ENCODE measurements around the gene CTCFL.

CTCFL gene

GRCh38 chr20:57561356-57562279 lies 36.7 kb upstream of the CTCFL start:
- Histone ChIP-seq H3K9me3 (replicated peaks in 1 of 11) (peaks cover 0 to 9% (median 4%) of the 10 kb centered on the region in 11 experiments; a peak in 2 of 22 replicates), H3K4me1 (peaks cover 0 to 33% (median 21%) of the 10 kb centered on the region in 10 experiments; a peak in 13 of 20 replicates), H3K9ac (no peak overlapping the region), H3K4me2 (peak overlapping the region in 6 of 11 experiments; percentile 3 to 25 (median 23); a peak in 4 of 22 replicates), H3K36me3 (no peaks in the 10 kb centered on the region), H3K27ac (no peak overlapping the region), H3K4me3 (no peak overlapping the region), H4K20me1 (no peaks in the 10 kb centered on the region), H3K27me3 (no peaks in the 10 kb centered on the region)
- TF ChIP-seq Cebpa-rat (IDR thresholded peaks at IDR 0.05): no peak

- H3K9ac ChIP-seq: no peak within 1 kb of the TSS
- no peaks in the 10 kb centered on the region for H3K27me3 ChIP-seq
- H3K36me3 ChIP-seq: no peaks in the 10 kb centered on the region
- H3K4me2 ChIP-seq: peak within 1 kb of the TSS in 8 of 11 experiments; percentile 36 to 80 (median 58); a peak in 16 of 22 replicates
- H3K4me1 ChIP-seq: peaks cover 0 to 33% (median 21%) of the 10 kb centered on the region in 10 experiments; a peak in 13 of 20 replicates
- H3K4me3 ChIP-seq: no peak within 1 kb of the TSS
- H4K20me1 ChIP-seq: no peaks in the 10 kb centered on the region
- no peak within 1 kb of the TSS for H3K27ac ChIP-seq
- H3K9me3 ChIP-seq (replicated peaks in 1 of 11): peaks cover 0 to 9% (median 4%) of the 10 kb centered on the region in 11 experiments; a peak in 2 of 22 replicates
- no peak for TF ChIP-seq Cebpa-rat (IDR thresholded peaks at IDR 0.05)
Measured at GRCh38 chr20:57560554-57561355, 35.8 kb upstream of the CTCFL start, which contains the start of gene PCK1. Gene PCK1 (plus strand): TSS chr20:57561110. CDS start chr20:57561412, 302 bp downstream.

GRCh38 chr20:57559658-57560553 lies 35.0 kb upstream of the CTCFL start:
- H3K4me3 ChIP-seq: no peak overlapping the region
- H4K20me1 ChIP-seq: no peaks in the 10 kb centered on the region
- TF ChIP-seq Cebpa-rat (IDR thresholded peaks at IDR 0.05): no peak
- H3K9me3 ChIP-seq (replicated peaks in 1 of 11): peaks cover 0 to 9% (median 4%) of the 10 kb centered on the region in 11 experiments; a peak in 2 of 22 replicates
- H3K27ac ChIP-seq: no peak overlapping the region
- H3K27me3 ChIP-seq: no peaks in the 10 kb centered on the region
- H3K9ac ChIP-seq: no peak overlapping the region
- H3K4me2 ChIP-seq: peak overlapping the region in 8 of 11 experiments; percentile 36 to 80 (median 58); a peak in 16 of 22 replicates
- H3K4me1 ChIP-seq: peaks cover 0 to 33% (median 21%) of the 10 kb centered on the region in 10 experiments; a peak in 13 of 20 replicates
- no peaks in the 10 kb centered on the region for H3K36me3 ChIP-seq

- Histone ChIP-seq H3K4me3 (no peak overlapping the region), H3K9me3 (replicated peaks in 1 of 11) (peaks cover 0 to 9% (median 4%) of the 10 kb centered on the region in 11 experiments; a peak in 2 of 22 replicates), H3K27ac (no peak overlapping the region), H3K4me2 (peak overlapping the region in 8 of 11 experiments; percentile 36 to 80 (median 58); a peak in 15 of 22 replicates), H3K36me3 (no peaks in the 10 kb centered on the region), H4K20me1 (no peaks in the 10 kb centered on the region), H3K27me3 (no peaks in the 10 kb centered on the region), H3K9ac (no peak overlapping the region), H3K4me1 (peaks cover 0 to 33% (median 21%) of the 10 kb centered on the region in 10 experiments; a peak in 13 of 20 replicates)
- no peak for TF ChIP-seq Cebpa-rat (IDR thresholded peaks at IDR 0.05)
Measured at GRCh38 chr20:57559289-57559634, 34.3 kb upstream of the CTCFL start.

DNA sequence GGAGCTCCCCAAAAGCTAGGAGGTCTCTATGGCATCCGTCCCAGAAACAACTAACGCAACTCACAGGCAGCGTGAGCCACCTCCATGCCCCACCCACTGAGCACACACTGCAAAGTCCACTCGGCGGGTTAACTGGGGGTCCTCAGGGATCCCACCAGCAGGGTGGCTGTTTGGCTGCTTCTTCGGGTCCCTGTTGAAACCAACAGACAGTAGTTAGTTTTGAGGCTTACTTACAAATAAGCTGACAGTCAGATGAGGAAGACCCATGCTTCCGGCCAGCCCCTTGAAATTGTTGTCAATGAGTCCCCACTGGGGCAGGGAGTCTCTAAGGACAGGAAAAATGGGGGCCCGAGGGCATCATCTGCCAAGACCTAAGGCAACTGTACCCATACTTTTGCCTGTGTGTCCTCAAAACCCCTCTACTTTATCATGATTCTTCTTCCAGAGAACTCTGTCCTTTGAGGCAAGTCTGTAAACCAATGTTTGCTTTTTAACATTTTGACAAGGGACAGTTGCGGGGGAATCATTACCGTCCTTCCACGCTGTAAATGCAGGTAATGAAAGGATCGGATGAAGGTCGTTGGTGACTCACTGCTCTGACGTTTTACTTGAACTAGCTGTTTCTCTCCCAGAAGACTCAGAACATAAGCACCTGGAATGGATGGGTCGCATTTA lies 33.8 kb upstream of the CTCFL start:
- H3K4me1 ChIP-seq: peaks cover 0 to 33% (median 21%) of the 10 kb centered on the region in 10 experiments; a peak in 13 of 20 replicates
- H3K36me3 ChIP-seq: no peaks in the 10 kb centered on the region
- peaks cover 0 to 9% (median 4%) of the 10 kb centered on the region in 11 experiments; a peak in 2 of 22 replicates for H3K9me3 ChIP-seq (replicated peaks in 1 of 11)
- H3K9ac ChIP-seq: no peak overlapping the region
- H4K20me1 ChIP-seq: no peaks in the 10 kb centered on the region
- no peak overlapping the region for H3K4me3 ChIP-seq
- no peak for TF ChIP-seq Cebpa-rat (IDR thresholded peaks at IDR 0.05)
- peak overlapping the region in 9 of 11 experiments; percentile 5 to 80 (median 53); a peak in 17 of 22 replicates for H3K4me2 ChIP-seq
- no peaks in the 10 kb centered on the region for H3K27me3 ChIP-seq
- no peak overlapping the region for H3K27ac ChIP-seq

DNA sequence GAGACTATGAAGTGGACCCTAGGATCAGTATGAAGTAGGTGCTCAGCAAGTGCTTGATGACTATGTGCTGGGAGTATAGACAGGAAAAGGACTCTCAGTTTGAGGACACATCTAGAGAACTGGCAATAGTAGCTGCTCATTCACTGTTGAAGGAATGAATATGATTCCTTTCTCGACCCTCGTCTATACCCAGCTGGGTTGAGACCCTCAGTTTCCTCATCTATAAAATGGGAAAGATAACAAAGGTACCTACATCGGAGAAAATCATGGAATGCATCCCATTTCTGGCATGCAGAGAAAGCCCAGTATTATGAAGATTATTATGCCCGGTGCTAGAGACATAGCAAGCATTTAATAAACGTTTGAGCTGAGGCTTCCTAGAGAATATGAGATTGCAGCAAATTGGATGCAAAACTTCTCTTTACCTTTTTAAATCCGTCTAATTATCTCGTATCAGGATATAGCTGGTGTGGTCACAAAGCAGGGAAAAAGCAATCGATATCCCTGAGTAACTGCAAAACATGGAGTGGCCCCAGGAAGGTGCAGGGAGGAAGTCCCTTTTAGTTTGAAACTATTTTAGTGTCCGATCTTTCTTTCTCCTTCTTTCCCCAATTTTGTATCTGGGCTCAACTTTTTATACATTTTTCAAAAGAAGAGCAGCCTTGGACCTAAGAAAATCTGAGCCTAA lies 33.1 kb upstream of the CTCFL start:
- H3K4me3 ChIP-seq: no peak overlapping the region
- no peaks in the 10 kb centered on the region for H3K27me3 ChIP-seq
- H3K4me1 ChIP-seq: peaks cover 0 to 33% (median 21%) of the 10 kb centered on the region in 10 experiments; a peak in 13 of 20 replicates
- peak overlapping the region in 9 of 11 experiments; percentile 5 to 80 (median 53); a peak in 14 of 22 replicates for H3K4me2 ChIP-seq
- no peak overlapping the region for H3K27ac ChIP-seq
- no peak overlapping the region for H3K9ac ChIP-seq
- H3K9me3 ChIP-seq (replicated peaks in 1 of 11): peaks cover 0 to 5% (median 3%) of the 10 kb centered on the region in 11 experiments; a peak in 2 of 22 replicates
- no peak for TF ChIP-seq Cebpa-rat (IDR thresholded peaks at IDR 0.05)
- H3K36me3 ChIP-seq: no peaks in the 10 kb centered on the region
- no peaks in the 10 kb centered on the region for H4K20me1 ChIP-seq

DNA sequence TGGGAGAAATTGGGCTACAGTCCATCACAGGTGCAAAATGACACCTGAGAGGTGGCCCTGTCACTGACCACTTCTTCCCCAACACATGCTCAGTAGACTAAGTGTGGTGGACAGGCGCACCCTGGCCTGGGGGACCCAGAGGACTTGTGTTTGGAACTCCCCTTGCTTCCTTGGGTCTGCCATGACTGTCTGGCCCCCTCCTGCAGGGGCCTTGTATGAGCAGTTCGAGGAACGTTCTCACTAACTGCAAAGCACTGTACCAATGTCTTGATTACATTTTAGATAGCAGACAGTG lies 32.0 kb upstream of the CTCFL start:
- Histone ChIP-seq H3K4me3 (no peak overlapping the region), H3K4me1 (peaks cover 0 to 33% (median 21%) of the 10 kb centered on the region in 10 experiments; a peak in 13 of 20 replicates), H3K4me2 (no peak overlapping the region), H3K27ac (no peak overlapping the region), H3K9me3 (replicated peaks in 1 of 11) (no peaks in the 10 kb centered on the region), H4K20me1 (no peaks in the 10 kb centered on the region), H3K36me3 (no peaks in the 10 kb centered on the region), H3K27me3 (no peaks in the 10 kb centered on the region), H3K9ac (no peak overlapping the region)
- TF ChIP-seq Cebpa-rat (IDR thresholded peaks at IDR 0.05): no peak
